Lower leg skin (tissue), 4 donors: ENCODE data around the gene MLLT3. TPM values are rescaled to one million over a fixed set of nuclear protein-coding genes. Genes with fewer than 3 reads are reported as not detected.

ENCODE experiments used
- DNase-seq, 2 donors: peaks; one replicate each; pipeline ENCODE4 v3.0.0-alpha.2; 2019; ENCODE audit warnings: low spot score in 2 of 2
- H3K4me3 ChIP-seq: fragments of 200-600 bp; sonication (generic); 2 replicates; pipeline ENCODE4 v1.5.1; 2017; ENCODE audit warnings: mild to moderate bottlenecking, low read depth; ENCODE audit not compliant: poor library complexity, severe bottlenecking
- CTCF ChIP-seq, 3 donors: fragments of 450-650 bp; IDR thresholded peaks; one replicate each; pipeline ENCODE4 v1.5.1; 2016; ENCODE audit warnings: antibody characterized with exemption in 3 of 3, mild to moderate bottlenecking in 3 of 3, moderate library complexity in 2 of 3
- POLR2A ChIP-seq, 2 donors: fragments of 450-650 bp; IDR thresholded peaks; one replicate each; pipeline ENCODE4 v1.6.1; 2016 to 2017; ENCODE audit warnings: antibody characterized with exemption in 2 of 2, mild to moderate bottlenecking in 1 of 2, moderate library complexity in 1 of 2
- WGBS, 2 donors: methylation state at CpG; one replicate each; pipeline ENCODE4 v1.1.5; 2018; 5-methylcytosine and 5-hydroxymethylcytosine counted together
- intact Hi-C: fragments of 100-400 bp; cut with DNase I; formaldehyde crosslinking; loops from one replicate; pipeline ENCODE4 v1.15.0; 2023; ENCODE audit warnings: low total_unique reads
- total RNA-seq, 4 donors: library from RNA; depleted of rRNA; stranded (reverse); fragments of >200 nt; gene quantifications; one replicate each; pipeline ENCODE4 v1.1.0, GENCODE V29; 2016

Gene MLLT3
- total RNA-seq, 4 donors from 2014 or later, result 10.6 to 15.2 (median 12.5) TPM

- WGBS, 2 donors, result 0 to 61% methylated on average over 1 of the region's 1 CpG
- TF ChIP-seq POLR2A (IDR thresholded peaks at IDR 0.05) (no peak), CTCF (IDR thresholded peaks at IDR 0.05) (no peak)
- H3K4me3 ChIP-seq, result no peak overlapping the region
- no peak for DNase-seq
- intact Hi-C loops, result no loop called here
Measured at GRCh38 chr9:20507431-20507830, 114.9 kb downstream of the MLLT3 start.

- H3K4me3 ChIP-seq, result no peak overlapping the region
- WGBS, 2 donors, result 58 to 69% methylated on average over 11 of the region's 11 CpGs
- intact Hi-C loops, result no loop called here
- no peak for TF ChIP-seq CTCF (IDR thresholded peaks at IDR 0.05)
- DNase-seq, result no peak
Measured at GRCh38 chr9:20506099-20506900, 116.0 kb downstream of the MLLT3 start.

GRCh38 chr9:20505574-20505973 is 116.7 kb downstream of the MLLT3 start:
- 92 to 93% methylated on average over 5 of the region's 5 CpGs for WGBS, 2 donors
- H3K4me3 ChIP-seq, result no peak overlapping the region
- intact Hi-C loops, result no loop called here
- TF ChIP-seq CTCF (IDR thresholded peaks at IDR 0.05) (no peak), POLR2A (IDR thresholded peaks at IDR 0.05) (no peak)
- no peak for DNase-seq

- WGBS, 2 donors, result 97 to 100% methylated on average over 1 of the region's 1 CpG
Measured at GRCh38 chr9:20504930-20505329, 117.4 kb downstream of the MLLT3 start.

GRCh38 chr9:20500101-20500500 is 122.2 kb downstream of the MLLT3 start:
- no peak for TF ChIP-seq POLR2A (IDR thresholded peaks at IDR 0.05)
- DNase-seq, result no peak
- intact Hi-C loops, result no loop called here
- 96 to 98% methylated on average over 2 of the region's 2 CpGs for WGBS, 2 donors
- no peak overlapping the region for H3K4me3 ChIP-seq

More at GRCh38 chr9:20504930-20505329, 117.4 kb downstream of the MLLT3 start:
- H3K4me3 ChIP-seq, result no peak overlapping the region
- TF ChIP-seq POLR2A (IDR thresholded peaks at IDR 0.05) (no peak), CTCF (IDR thresholded peaks at IDR 0.05) (no peak)
- intact Hi-C loops, result no loop called here
- no peak for DNase-seq

- H3K4me3 ChIP-seq, result no peak overlapping the region
- no peak for TF ChIP-seq CTCF (IDR thresholded peaks at IDR 0.05)
- TF ChIP-seq POLR2A (IDR thresholded peaks at IDR 0.05), result no peak
- DNase-seq, result no peak
- intact Hi-C loops, result no loop called here
Measured at GRCh38 chr9:20499013-20499412, 123.3 kb downstream of the MLLT3 start.
